Loucy (cell line): ENCODE measurements around the gene FOXL1.

Experiments
- CTCF ChIP-seq: fragments of 200-600 bp; sonication (generic); conservative IDR thresholded peaks from 2 replicates; pipeline ENCODE4 v1.5.1; 2014; ENCODE audit warnings: mild to moderate bottlenecking, antibody characterized with exemption, low read length
- EZH2phosphoT487 ChIP-seq: fragments of 200-600 bp; IDR thresholded peaks from 2 replicates; pipeline ENCODE4 v1.6.1; 2018; ENCODE audit warnings: antibody characterized with exemption, mild to moderate bottlenecking, moderate library complexity, borderline replicate concordance

- TF ChIP-seq CTCF (no peak), EZH2phosphoT487 (no peak)
These were observed 10.4 kb upstream of the FOXL1 start for GRCh38 chr16:86567701-86568581.
